Stimulated activated CD4-positive, alpha-beta T cell treated with anti-CD3 and anti-CD28 coated beads, TNF-alpha, amount 100 ng/mL, for 4 hours (primary cell): Measurements from ENCODE around the gene CARD6.
"Not testable (repeated sequence)": the region's sequence is repeated elsewhere in the genome, so short reads cannot be mapped to it uniquely, and the experiment has no call there.

Experiments used
- DNase-seq, 3 experiments: peaks; one replicate each; pipeline ENCODE4 v3.0.0-alpha.2; 2020; ENCODE audit warnings: low read depth in 3 of 3

CARD6 gene

GRCh38 chr5:40873286-40873880 lies 32.2 kb downstream of the CARD6 start:
- DNase-seq = no peak

GRCh38 chr5:40875958-40876357 lies 34.8 kb downstream of the CARD6 start:
- DNase-seq = no peak

- no peak for DNase-seq
These were observed 36.3 kb downstream of the CARD6 start for GRCh38 chr5:40877371-40877988.

- DNase-seq = no peak
These were observed 38.2 kb downstream of the CARD6 start for GRCh38 chr5:40879163-40879942.

- no peak for DNase-seq
These were observed 41.1 kb downstream of the CARD6 start for GRCh38 chr5:40882291-40882690.

GRCh38 chr5:40883051-40883450 lies 41.9 kb downstream of the CARD6 start:
- not testable (repeated sequence) for DNase-seq

- DNase-seq = not testable (repeated sequence)
These were observed 54.6 kb downstream of the CARD6 start for GRCh38 chr5:40895440-40896425.

GRCh38 chr5:40904205-40904993 lies 63.2 kb downstream of the CARD6 start:
- DNase-seq = no peak

GRCh38 chr5:40904994-40905306 lies 63.8 kb downstream of the CARD6 start:
- DNase-seq = no peak

- DNase-seq = no peak
These were observed 65.2 kb downstream of the CARD6 start for GRCh38 chr5:40906351-40906751.

GRCh38 chr5:40909264-40909663 lies 68.1 kb downstream of the CARD6 start, which contains the start of gene C7:
Gene C7, plus strand, starts transcription at chr5:40909497. Its CDS starts 114 bp downstream, at chr5:40909611.
- DNase-seq = no peak

- DNase-seq = no peak
These were observed 68.6 kb downstream of the CARD6 start for GRCh38 chr5:40909723-40910122.
